ENCODE data around the gene TPM2. TPM values are rescaled to one million over a fixed set of nuclear protein-coding genes. Genes with fewer than 3 reads are reported as not detected.

The TPM2 gene
- total and polyA plus RNA-seq, 9 of the 15 experiments (the other 6 are each of a cell fraction or from before 2014, with no cell fraction given), result 0.28 to 16.1 (median 4.5) TPM

DNA sequence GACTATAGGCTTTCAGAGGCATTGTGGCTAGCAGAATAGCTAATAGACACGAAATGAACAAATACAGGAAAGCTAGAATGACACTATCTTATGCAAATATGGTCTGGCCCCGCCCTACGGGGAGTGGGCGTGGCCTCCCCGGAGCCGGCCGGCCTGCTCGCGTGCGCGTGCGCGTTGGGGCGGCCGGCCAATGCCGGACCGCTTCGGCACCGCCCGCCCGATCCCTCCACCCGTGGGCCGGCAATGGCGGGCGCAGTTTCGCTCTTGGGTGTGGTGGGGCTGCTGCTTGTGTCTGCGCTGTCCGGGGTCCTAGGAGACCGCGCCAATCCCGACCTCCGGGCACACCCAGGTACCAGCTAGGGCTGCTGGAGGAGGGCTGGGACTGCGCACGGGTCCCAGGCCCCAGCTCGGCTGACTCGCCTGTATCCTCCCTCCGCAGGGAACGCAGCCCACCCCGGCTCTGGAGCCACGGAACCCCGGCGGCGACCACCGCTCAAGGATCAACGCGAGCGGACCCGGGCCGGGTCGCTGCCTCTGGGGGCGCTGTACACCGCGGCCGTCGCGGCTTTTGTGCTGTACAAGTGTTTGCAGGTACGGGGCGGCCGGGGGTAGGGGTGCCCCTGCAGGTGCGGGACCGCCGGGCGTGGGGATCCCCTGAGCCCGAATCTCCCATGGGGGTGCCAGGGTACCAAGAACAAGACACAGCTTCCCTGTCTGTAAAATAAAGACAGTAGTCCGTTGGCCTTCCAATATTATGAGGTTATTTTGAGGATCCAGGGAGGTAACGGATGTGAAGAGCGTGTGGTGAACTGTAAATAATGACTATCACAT, 31.4 kb downstream of the TPM2 start, which contains the start of gene CCDC107 (continued):
- TF ChIP-seq, protein P1, sequence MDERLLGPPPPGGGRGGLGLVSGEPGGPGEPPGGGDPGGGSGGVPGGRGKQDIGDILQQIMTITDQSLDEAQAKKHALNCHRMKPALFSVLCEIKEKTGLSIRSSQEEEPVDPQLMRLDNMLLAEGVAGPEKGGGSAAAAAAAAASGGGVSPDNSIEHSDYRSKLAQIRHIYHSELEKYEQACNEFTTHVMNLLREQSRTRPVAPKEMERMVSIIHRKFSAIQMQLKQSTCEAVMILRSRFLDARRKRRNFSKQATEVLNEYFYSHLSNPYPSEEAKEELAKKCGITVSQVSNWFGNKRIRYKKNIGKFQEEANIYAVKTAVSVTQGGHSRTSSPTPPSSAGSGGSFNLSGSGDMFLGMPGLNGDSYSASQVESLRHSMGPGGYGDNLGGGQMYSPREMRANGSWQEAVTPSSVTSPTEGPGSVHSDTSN (CRISPR knock-in tag; IDR thresholded peaks at IDR 0.05; ENCODE audit: low read depth), result no peak
- TF ChIP-seq, protein P1 (tag; conservative IDR thresholded peaks at IDR 0.05; ENCODE audit: low read depth), result no peak
- TF ChIP-seq U2AF1 (optimal IDR thresholded peaks at IDR 0.05; ENCODE audit: low read depth, low read length) (peak; percentile 29), HMGN3 (IDR thresholded peaks at IDR 0.05; ENCODE audit: borderline replicate concordance, extremely low read depth, insufficient read length, low read depth, low read length) (peak; percentile 38), NRF1 (conservative IDR thresholded peaks at IDR 0.05 in 1 of 2, IDR thresholded peaks at IDR 0.05 in 1 of 2) (peak; percentile 96), ZNF133 (CRISPR knock-in tag; IDR thresholded peaks at IDR 0.05) (no peak), ZNF212 (CRISPR knock-in tag; IDR thresholded peaks at IDR 0.05) (no peak), ZC3H4 (CRISPR knock-in tag; IDR thresholded peaks at IDR 0.05; ENCODE audit: borderline replicate concordance) (no peak), KAT7 (CRISPR knock-in tag; IDR thresholded peaks at IDR 0.05; ENCODE audit: borderline replicate concordance) (peak; percentile 77; the same call in 1 of the 2 replicates), MYBL2 (IDR thresholded peaks at IDR 0.05; ENCODE audit: low read depth) (no peak), MYBL2 (CRISPR knock-in tag; IDR thresholded peaks at IDR 0.05; ENCODE audit: borderline replicate concordance) (no peak), ZNF551 (CRISPR knock-in tag; IDR thresholded peaks at IDR 0.05) (no peak), ZNF263 (CRISPR knock-in tag; IDR thresholded peaks at IDR 0.05; ENCODE audit: borderline replicate concordance) (no peak), FOXK2 (conservative IDR thresholded peaks at IDR 0.05 in 1 of 2, IDR thresholded peaks at IDR 0.05 in 1 of 2; ENCODE audit: low read depth in 2 of 2) (no peak), KDM5B (IDR thresholded peaks at IDR 0.05; ENCODE audit: insufficient replicate concordance, low read depth, low read length) (peak; percentile 62)
- TF ChIP-seq, protein P2, sequence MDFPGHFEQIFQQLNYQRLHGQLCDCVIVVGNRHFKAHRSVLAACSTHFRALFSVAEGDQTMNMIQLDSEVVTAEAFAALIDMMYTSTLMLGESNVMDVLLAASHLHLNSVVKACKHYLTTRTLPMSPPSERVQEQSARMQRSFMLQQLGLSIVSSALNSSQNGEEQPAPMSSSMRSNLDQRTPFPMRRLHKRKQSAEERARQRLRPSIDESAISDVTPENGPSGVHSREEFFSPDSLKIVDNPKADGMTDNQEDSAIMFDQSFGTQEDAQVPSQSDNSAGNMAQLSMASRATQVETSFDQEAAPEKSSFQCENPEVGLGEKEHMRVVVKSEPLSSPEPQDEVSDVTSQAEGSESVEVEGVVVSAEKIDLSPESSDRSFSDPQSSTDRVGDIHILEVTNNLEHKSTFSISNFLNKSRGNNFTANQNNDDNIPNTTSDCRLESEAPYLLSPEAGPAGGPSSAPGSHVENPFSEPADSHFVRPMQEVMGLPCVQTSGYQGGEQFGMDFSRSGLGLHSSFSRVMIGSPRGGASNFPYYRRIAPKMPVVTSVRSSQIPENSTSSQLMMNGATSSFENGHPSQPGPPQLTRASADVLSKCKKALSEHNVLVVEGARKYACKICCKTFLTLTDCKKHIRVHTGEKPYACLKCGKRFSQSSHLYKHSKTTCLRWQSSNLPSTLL (IDR thresholded peaks at IDR 0.05), result no peak
- TF ChIP-seq, protein P3, sequence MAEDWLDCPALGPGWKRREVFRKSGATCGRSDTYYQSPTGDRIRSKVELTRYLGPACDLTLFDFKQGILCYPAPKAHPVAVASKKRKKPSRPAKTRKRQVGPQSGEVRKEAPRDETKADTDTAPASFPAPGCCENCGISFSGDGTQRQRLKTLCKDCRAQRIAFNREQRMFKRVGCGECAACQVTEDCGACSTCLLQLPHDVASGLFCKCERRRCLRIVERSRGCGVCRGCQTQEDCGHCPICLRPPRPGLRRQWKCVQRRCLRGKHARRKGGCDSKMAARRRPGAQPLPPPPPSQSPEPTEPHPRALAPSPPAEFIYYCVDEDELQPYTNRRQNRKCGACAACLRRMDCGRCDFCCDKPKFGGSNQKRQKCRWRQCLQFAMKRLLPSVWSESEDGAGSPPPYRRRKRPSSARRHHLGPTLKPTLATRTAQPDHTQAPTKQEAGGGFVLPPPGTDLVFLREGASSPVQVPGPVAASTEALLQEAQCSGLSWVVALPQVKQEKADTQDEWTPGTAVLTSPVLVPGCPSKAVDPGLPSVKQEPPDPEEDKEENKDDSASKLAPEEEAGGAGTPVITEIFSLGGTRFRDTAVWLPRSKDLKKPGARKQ (CRISPR knock-in tag; IDR thresholded peaks at IDR 0.05), result no peak
- TF ChIP-seq, protein P4, sequence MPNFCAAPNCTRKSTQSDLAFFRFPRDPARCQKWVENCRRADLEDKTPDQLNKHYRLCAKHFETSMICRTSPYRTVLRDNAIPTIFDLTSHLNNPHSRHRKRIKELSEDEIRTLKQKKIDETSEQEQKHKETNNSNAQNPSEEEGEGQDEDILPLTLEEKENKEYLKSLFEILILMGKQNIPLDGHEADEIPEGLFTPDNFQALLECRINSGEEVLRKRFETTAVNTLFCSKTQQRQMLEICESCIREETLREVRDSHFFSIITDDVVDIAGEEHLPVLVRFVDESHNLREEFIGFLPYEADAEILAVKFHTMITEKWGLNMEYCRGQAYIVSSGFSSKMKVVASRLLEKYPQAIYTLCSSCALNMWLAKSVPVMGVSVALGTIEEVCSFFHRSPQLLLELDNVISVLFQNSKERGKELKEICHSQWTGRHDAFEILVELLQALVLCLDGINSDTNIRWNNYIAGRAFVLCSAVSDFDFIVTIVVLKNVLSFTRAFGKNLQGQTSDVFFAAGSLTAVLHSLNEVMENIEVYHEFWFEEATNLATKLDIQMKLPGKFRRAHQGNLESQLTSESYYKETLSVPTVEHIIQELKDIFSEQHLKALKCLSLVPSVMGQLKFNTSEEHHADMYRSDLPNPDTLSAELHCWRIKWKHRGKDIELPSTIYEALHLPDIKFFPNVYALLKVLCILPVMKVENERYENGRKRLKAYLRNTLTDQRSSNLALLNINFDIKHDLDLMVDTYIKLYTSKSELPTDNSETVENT (CRISPR knock-in tag; IDR thresholded peaks at IDR 0.05), result peak; percentile 66; the same call in 1 of the 2 replicates
